ENCODE measurements around the gene CEP128. TPM values are rescaled to one million over a fixed set of nuclear protein-coding genes. Genes with fewer than 3 reads are reported as not detected.

CEP128 gene
- 3.0 and 5.7 TPM in 2 replicates for total RNA-seq

DNA sequence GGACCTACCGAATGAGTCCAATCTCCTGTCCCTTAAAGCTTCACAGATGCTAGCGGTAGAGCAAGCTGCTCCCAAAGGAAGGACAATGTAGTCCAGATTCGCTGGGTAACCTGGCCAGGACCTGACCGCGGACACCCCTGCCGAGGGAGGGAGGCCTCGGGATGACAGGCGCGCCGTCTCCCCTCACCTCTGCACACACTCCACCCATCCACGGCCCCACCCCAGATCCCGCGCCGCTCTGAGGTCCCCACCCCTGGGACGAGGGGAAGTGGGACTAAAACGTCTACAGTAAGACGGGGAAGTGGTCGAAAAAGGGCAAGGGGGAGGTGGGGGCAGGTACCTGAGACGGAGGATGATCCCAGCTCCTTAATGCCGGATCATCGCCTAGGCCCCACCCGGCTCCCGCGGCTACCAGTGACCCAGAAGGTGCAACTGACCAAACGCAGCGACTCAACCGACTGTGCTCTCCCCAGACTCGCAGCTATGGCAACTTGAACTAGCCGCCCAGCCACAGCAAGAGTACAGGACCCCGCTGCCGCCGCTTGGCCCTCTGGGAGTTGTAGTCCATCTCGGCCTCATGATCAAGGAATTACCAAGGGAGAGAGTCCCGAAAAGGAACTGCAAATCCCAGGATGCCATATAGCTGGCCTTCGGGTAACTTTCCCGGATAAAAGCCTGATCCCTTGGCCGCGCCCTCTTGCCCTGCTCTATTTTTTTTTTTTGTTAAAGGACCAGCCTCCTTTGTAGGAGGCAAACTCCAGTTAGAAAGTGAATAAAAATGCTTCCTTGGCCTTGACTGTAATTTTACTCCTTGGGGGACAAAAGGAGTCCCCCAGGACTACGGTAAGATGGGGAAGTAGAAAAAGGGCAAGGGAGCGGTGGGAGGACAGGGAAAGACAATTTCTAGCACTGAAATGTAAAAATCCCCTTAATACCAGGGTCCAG, at the start of gene CEP128:
TSS of gene CEP128 (minus strand) at position 498 of the 945 bp plus-strand sequence.

GRCh38 chr14:80955416-80955941, 13.9 kb upstream of the CEP128 start, which contains the start of gene TSHR:
Gene TSHR, plus strand, starts transcription at chr14:80955621. Its CDS starts 60 bp downstream, at chr14:80955681.

Other genes with a start within 250 kb of the CEP128 start
- gene TSHR, start 13.9 kb upstream of the CEP128 start, total RNA-seq: 7.2 TPM in 1 of 2 replicates, not detected in the other

Data from mesangial cell (primary cell).